ENCODE results near the gene NXN.
"Not testable (repeated sequence)": the region's sequence is repeated elsewhere in the genome, so short reads cannot be mapped to it uniquely, and the experiment has no call there.

NXN gene

DNA sequence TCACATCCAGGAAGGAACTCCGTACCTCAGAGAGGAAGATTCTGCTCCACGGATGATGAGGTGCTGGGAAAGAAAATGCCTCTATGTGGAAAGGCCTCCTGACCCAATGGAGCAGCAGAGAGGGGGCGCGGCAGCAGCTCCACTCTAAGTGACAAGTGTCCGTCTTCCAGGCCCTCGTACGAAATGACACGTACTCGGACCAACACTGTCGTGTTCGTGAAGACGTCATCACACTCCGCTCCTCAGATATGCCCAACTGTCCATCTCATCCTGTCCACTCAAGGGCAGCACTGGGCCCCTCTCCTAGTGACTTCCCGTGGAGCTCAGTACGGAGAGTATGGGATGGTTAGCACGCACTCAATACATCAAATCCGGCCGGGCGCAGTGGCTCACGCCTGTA, 165.2 kb downstream of the NXN start:
- no peak for DNase-seq

DNA sequence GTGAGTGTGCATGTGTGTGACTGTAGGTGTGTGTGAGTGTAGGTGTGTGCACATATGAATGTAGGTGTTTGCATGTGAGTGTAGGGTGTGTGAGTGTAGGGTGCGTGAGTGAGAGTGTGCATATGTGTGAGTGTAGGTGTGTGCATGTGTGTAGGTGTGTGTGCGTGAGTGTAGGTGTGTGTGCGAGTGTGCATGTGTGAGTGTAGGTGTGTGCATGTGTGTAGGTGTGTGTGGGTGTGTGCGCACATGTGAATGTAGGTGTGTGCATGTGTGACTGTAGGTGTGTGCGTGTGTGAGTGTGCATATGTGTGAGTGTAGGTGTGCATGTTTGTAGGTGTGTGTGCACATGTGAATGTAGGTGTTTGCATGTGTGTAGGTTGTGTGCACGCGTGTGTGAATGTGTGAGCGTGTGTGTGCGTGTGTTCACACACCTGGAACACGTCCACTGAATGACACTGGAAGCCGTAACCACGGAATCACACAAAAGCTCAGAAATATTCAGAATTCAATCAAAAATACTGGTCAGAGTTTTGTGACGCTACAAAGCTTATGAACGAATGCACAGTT, 166.9 kb downstream of the NXN start:
- DNase-seq = no peak

DNA sequence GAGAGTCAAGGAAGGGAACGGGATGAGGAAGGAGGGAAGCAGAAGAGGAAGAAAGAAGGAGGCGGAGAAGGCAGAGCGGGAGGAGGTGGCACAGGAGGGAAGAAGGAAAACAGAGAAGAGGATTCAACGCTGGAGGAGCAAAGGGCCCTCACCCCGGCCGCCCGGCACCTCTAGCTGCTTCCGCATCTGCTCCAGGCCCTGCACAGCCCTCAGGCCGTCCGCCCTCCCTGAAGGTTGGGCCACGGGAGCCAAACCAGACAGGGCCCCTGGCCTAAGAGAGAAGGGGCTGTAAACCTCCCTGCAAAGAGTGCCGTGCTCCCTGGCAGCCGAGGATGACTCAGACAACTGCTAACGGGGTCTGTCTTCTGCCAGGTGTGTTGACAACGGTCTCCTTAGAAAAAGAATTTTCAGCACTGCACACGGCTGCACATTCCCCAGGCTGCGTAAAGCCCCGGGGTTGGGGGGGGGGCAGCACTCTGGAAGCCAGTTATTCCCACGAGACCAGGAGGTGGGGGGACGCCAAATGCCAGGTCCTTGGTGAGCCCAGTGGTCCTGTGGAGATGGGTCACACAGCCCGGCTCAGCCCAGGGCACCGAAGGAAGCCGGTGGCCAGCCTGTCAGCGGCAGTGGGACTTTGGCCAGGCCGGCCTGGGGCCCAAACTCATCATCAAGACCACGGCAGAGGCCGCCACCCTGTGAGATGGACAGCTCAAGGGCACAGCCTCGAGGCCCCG, 168.4 kb downstream of the NXN start:
- DNase-seq = no peak

DNA sequence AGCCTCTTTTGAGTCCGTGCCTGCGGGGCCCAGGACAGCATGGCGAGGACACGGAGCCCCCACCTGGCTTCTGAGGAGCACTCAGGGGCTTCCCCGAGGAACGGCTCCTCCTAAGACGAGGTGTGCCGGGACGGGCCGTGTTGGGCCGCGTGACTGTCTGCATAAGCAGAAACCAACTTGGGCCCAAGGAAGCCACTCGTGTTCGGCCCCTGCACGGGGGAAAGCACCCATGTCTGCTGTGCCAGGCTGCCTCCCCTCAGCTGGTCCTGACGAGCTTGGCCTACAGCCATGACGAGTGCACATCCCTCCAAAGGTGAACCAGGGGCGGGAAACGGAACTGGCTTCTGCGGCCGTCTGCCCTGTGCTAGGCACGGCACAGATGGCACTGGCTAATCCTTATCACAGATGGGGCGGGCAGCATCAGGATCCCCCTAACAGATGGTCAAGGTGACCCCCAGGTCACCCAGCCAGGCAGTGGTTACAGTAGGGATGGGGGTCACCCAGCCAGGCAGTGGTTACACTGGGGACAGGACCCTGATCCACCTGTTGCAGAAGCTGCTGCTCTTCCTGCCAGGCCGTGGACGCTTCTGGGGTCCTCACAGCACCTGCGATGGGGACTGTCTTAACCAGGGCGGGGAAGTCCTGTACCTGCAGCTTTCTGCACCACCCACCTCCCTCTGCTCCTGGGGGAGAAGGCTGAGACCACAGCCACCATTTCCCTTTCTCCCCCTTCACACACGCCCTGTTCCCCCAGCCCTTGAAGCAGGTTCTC, 171.9 kb downstream of the NXN start:
- no peak for DNase-seq

DNA sequence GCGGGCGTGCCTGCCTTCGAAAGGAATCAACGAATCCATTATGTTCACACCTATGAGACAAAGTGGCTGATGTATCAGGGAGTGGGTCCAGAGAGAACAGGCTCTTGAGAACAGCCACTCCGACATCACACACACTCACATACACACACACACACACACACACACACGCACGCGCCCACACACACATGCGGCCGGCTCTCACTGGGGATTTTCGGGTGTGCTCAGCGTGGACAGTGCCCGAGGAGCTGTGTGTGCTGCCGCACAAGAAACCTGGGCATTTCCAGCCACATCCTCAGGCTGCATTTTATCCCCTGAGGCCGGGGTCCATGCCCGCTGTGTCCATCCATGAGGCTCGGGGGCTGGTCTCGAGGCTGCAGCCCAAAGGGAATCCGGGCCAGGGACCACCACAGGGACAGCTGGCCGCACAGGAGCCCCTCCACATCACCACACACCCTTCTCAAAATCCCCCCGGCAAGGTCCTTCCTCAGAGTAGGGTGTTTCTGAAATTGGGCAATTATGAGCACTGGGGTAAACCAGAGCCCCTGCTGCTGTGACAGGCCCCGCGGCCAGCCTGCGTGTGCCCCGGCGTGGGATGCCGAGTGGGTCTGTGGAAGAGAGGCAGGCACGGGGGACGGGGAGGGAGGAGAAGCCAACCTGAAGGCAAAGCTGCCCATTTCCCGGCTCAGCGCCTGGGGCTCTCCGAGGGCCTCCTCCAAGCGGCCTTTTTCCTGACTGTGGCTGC, 172.6 kb downstream of the NXN start:
- DNase-seq = no peak

DNA sequence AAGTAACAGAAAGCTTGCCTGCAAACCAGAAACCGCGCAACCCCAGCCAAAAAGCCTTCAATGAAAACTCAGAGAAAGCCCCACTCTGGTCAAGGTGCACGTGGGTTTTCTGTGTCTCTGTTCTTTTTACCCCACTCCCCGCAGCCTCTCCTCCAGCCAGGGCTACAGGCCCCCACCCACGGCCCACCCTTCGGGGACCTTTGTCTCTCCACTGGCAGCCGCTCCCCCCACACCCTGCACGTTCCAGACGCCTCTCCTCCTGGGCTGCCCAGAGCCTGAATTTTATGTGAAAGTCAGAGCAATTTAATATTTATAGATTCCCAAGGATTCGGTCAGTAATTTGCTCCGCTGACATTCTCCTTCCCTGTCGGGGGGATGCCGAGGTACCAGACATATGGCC, 173.2 kb downstream of the NXN start:
- DNase-seq = no peak

DNA sequence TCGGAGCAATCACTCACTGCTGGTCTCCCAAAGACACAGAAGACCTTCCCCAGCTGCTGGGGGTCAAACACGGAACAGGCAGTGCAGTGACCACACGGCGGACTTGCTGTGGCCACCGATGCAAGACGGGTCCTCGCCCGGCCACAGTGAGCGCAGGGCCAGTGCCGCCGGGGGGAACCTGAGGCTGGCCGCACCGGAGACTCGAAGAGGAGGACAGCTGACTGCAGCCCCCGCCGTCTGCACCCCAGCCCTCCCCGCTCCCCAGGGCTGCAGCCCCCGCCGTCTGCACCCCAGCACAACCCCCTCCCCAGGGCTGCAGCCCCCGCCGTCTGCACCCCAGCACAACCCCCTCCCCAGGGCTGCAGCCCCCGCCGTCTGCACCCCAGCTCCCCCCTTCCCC, 173.7 kb downstream of the NXN start:
- not testable (repeated sequence) for DNase-seq

DNA sequence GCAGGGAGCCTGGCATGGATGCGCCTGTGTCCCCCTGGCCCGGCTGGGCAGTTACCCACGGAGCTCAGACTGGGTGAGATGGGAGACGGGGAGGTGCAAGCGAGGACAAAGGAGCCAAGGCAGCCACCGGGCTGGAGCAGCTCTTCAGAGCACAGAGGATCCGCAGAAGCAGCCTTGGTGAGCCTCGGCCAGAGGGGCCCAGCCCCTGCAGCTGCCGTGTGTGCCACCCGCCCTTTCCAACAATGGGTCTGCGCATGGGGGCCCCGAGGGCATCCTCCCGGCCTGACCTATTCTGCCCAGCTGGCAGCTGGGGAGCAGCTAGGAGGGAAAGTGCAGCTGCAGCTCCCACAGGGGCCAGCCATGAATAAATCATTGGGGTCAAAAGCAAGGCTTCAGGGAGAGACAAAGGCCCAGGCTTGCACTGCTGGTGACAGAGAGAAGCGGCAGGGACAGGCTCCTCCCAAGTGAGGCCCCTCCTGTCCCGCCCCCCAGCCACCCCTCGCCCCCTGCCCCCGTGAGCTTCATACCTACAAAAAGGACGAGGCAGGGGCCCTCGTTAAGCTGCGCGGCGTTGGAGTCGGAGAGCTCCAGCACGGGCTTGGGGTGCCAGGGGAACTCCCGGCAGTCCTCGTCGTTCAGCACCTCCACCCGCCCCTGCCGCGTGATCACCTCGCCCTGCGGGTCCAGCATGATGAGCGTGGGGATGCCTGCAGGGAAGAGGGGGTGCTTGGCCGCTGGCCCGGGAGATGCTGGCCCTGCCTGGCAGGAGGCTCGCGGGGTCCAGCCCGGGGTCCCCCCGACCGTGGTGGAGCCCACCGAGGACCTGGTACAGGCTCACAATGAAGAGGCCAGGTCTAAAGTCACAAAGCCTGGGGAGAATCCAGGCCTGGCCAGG, 174.8 kb downstream of the NXN start:
- no peak for DNase-seq

DNA sequence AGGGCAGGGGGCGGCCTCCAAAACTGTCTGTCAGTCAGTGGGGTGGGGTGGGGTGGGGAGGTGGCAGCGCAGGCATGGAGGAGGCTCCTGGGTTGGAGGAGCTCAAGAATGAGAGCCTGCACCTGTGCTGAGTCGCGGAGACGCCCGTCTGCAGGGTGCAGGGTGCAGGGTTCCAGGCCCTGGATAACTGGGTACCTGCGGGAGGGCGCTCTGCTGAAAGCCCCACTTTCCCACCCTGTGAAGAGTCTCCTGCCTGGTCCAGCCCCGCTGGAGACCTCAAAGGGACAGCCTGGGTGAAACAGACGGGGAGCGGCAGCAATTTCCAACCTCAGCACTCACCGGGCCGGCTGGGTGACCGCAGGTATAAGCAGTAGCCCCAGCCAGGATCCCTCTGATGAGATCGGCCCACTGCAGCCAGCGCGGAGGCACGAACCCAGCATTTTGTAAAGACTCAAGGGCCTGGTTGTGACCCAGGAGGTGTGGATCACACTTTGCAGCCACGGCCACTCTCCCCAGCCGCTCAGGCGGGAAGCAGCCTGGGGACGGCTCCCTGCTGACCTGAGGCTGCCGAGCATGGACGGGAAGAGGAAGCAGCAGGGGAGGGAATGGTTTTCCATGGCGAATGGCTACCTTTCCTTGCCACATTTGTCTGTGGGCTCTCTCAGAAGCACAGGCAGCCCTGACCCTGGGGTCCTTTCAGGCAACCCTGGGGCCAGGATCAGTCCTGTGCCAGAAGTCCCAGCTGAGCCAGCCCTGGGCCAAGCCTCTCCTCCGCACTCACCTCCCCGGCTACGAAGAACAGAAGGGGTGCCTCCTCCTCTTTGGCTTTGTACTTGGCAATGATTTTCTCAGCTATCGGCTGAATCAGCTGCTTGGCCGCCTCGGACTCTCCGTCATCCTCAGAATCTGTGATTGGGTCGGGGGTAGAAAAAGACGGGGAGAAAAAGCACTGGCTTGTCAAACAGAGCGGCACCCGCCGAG, 176.4 kb downstream of the NXN start:
- no peak for DNase-seq

DNA sequence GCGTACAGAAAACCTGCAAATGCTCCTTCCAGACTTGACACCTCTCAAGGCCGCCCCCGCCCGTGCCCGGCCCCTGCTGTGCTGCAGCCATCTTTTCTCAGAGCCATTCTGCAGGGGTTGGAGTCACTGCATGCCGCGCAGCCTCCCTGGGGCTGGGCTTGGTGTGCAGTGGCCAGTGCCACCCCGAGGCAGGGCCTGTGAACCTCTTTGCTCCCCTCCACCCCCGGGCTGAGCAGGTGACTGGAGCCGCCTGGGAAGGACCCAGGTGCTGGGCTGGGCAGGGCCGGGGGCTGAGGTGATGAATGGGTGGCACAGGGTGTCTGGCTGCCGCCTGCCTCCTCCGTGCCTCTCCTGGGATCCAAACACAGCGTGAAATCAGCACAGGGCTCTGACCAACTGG, 177.1 kb downstream of the NXN start:
- no peak for DNase-seq

DNA sequence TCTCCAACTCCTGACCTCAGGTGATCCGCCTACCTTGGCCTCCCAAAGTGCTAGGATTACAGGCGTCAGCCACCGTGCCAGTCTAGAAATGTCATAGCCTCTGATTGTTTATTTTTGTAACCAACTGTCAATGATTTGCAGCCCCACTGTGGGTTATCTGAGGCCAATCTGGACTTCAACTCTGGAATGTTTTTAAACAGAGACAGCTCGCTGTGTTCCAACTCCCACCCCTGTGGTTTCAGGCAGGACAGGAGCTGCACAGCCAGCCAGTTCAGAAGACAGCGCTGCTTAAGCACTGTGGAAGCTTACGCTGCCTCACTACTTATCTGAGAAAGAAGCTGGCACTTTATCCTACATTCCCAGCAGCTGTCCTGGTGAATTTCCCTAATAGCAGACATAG, 177.9 kb downstream of the NXN start:
- no peak for DNase-seq

DNA sequence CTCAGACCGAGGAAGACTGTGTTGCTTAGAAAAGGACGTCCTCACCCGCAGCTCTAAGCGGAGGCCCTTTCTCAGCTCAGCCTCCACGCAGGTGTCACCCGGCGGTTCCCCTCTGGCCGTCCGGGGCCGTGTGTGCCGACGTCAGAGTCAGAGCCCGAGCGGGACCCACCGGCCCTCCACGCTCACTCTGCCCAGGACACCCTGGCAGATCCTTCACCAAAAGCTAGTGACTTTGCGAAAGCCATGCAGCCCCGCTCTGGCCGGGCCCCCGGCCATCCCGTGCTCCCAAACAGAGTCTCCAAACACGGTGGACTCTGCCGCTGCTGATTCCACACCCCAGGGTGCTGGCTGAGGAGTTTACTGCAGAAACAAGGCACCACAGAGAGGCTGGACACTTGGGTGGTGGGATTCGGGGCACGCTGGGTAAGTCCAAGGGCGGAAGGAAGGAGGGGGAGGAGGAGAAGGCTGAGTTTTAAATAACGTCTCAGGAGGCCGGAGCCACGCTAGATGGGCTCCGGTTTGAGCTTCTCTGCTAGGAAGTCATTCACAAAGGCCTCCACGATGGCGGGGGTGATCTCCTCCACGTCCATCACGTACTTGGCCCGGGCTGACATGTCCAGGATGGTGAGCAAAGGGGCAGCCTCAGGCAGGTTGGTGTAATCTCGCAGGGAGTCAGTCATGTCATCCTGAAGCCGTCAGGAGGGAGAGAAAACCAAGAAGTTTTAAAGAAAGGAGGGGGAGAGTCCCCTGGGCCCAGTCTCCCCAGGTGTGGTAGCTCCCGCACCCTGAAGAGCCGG, 178.9 kb downstream of the NXN start:
- no peak for DNase-seq

DNA sequence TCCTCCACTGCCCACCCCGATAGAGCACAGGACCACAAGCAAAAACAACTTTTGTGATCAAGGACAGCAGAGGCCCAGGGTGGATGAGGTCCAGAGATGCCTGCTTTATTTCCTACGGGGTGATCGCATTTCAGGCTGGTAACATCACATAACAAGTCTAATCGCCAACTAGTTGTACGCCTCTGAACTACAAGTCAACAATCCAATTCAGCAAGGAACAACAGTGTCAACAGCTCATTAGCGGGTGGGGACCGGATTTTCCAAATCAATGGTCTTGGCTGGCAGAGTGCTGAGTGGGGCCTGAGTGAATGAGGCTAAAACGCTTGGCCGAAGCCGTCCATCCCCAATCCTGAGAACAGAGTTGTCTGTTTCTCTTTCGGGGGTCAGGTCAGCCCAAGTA, 180.3 kb downstream of the NXN start:
- no peak for DNase-seq

DNA sequence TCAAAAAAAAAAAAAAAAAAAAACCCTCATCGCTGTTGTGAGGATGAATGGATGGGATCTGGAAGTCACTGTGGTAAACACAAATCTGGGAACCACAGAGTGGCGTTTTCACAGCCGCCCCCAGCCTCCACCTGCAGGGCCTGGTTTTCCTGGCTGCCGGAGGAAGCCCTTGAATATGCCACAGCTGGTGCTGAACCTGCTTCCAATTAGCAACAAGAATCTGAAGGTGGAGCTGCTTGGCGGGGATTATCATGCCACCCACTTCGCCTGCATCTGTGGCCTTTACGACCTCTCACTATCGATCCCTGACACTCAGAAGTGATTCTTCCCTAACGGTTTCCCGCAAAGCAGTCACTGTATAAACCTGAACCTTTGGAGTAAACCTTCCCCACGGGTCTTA, 181.3 kb downstream of the NXN start:
- DNase-seq = peak; percentile 9

DNA sequence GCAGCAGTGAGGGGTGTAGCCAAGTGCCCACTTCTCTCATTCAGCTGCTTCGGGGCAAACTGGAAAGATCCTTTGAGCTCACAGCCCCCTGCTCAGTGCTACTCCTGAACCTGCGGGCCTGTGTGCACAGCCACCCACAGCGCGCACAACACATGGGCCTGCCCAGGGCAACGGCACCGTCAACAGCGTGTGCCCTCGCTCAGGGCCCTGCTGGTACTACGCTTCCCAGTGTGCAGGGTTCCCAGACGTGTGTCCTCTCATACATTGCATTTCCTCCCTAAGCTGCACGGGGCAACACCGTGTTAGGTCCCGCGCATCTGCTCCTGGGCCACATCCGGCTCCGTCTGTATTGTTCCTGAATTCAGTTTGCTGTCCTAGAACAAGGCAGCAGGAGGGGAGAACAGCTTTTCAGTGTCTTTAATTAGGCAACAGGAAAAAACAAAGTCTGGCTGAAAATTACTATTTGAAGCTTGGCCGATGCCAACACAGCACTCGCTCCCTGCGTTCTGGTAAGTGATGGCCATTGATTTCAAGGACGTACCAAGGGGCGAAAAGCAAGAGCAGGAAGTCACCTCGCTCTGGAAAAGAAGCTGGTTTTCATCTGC, 182.2 kb downstream of the NXN start:
- DNase-seq = no peak

DNA sequence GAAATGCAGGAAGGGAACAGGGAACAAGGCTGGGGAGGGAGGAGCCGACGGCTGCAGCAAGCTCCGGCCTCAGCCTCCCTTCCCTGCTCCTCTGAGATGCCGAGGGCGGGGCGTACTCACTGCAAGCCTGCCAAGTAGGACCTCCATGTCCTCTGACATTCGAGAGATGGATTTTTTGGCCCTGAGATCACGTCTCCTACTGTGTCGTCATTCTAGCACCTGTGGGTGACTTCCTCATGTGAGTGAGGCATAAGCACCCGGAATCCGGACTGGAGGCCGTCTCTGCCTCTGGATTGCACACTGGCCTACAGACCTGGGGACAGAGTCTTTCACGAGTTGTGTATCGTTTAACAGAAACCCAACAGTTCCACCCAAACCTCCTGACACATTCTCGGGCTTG, 183.0 kb downstream of the NXN start:
- DNase-seq = no peak

DNA sequence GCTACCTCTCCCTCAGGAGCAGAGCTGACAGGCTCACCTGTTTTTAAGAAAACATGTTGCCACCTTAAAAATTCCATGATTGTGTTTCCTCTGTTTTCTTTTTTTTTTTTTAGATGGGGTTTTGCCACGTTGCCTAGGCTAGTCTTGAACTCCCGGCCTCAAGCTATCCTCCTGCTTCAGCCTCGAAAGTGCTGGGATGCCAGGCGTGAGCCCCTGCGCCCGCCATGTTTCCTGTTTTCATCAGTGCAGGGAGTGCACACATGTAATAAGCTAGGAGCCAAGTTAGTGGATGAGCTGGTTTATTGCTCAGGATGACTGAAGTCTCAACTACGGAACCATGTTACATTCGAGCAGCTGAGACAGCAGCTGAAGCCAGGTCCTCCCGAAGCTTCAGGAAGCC, 183.9 kb downstream of the NXN start:
- DNase-seq = no peak

DNA sequence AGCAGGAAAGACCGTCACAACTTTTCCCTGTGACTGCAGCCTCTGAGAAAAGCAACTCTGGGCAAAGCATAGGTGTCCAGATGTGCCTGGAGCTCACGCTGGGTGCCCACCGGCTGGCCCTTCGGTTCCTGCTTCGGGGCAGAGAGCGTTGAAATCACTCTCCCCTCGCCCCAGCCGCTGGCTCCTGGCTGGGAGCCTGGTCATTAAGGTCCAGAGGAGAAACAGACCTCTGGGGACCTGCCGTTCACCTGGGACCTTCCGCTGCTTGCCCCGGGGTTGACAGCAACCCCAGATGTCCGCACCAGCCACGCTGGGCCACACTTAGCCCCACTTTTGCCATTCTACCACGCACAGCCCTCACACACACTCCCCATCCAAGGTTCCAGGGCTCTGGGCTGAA, 184.3 kb downstream of the NXN start:
- no peak for DNase-seq

DNA sequence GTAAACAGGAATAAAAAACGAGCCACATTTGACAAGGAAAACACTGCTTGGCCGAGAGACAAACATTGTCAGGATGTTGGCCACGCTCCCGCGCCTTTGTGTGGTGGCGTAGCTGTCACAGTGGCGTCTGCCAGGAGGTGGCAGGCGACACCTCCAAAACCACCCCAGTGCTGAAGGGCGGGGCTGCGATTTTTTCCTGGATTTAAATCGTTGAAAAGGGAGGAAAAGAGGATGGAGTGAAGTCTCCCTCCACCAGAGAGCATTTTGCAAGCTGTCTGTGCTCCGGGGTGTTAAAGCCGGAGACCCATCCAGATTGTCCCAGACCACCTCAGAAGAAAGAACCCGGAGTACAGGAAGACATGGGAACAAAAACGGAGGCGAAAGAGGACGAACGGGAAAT, 184.7 kb downstream of the NXN start:
- DNase-seq = peak; percentile 19

DNA sequence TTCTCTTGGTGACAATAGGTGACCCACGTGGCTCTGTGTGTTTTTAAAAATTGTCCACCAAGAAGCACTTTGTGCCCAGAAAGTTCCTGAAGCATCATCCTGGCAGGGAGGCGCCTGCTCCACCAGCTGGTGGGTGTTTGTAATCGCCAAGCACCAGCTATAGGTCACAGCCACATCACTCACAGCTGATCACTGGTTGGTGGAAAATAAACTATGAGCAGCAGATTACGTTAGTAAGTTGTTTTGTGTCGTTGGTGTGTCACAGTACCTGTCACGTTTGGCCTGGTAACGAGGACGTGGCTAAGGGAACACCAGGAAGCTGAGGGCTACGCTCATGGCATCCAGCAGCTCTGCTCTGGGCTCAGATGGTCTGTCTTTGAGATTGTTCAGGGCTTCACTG, 187.3 kb downstream of the NXN start:
- no peak for DNase-seq

Measured in DMS 273 treated with DMSO at 0.1 percent for 48 hours (cell line).